HepG2 (cell line): ENCODE results near the gene CNGA1. TPM values are rescaled to one million over a fixed set of nuclear protein-coding genes. Genes with fewer than 3 reads are reported as not detected.

Experiments
- ARID5B ChIP-seq: IDR thresholded peaks from 2 replicates; pipeline ENCODE4 v1.4.0; 2020; ENCODE audit warnings: mild to moderate bottlenecking, missing genetic modification reagents
- BCL6 ChIP-seq: IDR thresholded peaks from 2 replicates; pipeline ENCODE4 v1.6.1; 2016; ENCODE audit warnings: missing genetic modification reagents, missing compliant biosample characterization
- CREM ChIP-seq, 2 experiments: sonication (generic) in 1 of 2; formaldehyde crosslinking in 1 of 2; IDR thresholded peaks; 2 replicates each; pipeline versions ENCODE4 v1.4.0 to v1.6.1; 2016 to 2020; ENCODE audit warnings: antibody characterized with exemption in 1 of 2, mild to moderate bottlenecking in 1 of 2, missing genetic modification reagents in 1 of 2
- EHMT2 ChIP-seq: fragments of 200-600 bp; sonication (generic); IDR thresholded peaks from 2 replicates; pipeline ENCODE4 v1.7.0; 2017; ENCODE audit warnings: antibody characterized with exemption, low read depth, low read length, borderline replicate concordance
- ELF1 ChIP-seq: sonication (generic); formaldehyde crosslinking; IDR thresholded peaks from 2 replicates; pipeline ENCODE4 v1.4.0; 2020; ENCODE audit warnings: missing genetic modification reagents
- EP300 ChIP-seq, 3 experiments: sonication (generic) in 1 of 3; formaldehyde crosslinking in 1 of 3; IDR thresholded peaks; 2 replicates each; pipeline versions ENCODE4 v1.5.1 to v1.6.1; 2011 to 2020; ENCODE audit warnings: low read depth in 2 of 3, low read length in 2 of 3, borderline replicate concordance in 1 of 3, improper control_type of control experiment in 1 of 3, mild to moderate bottlenecking in 1 of 3, missing genetic modification reagents in 1 of 3, moderate library complexity in 1 of 3
- FOXP1 ChIP-seq, 2 experiments: fragments of 450-650 bp in 1 of 2; IDR thresholded peaks; 2 replicates each; pipeline ENCODE4 v1.6.1; 2017 to 2018; ENCODE audit warnings: antibody characterized with exemption in 1 of 2
- GATAD1 ChIP-seq: IDR thresholded peaks from 2 replicates; pipeline ENCODE4 v1.6.1; 2016; ENCODE audit warnings: missing genetic modification reagents, missing compliant biosample characterization
- HDAC2 ChIP-seq: sonication (generic); formaldehyde crosslinking; IDR thresholded peaks from 2 replicates; pipeline ENCODE4 v1.4.0; 2020; ENCODE audit warnings: missing genetic modification reagents
- HMG20A ChIP-seq: IDR thresholded peaks from 2 replicates; pipeline ENCODE4 v1.6.1; 2016; ENCODE audit warnings: borderline replicate concordance
- HNF4A ChIP-seq: sonication (generic); formaldehyde crosslinking; IDR thresholded peaks from 2 replicates; pipeline ENCODE4 v1.4.0; 2020; ENCODE audit warnings: missing genetic modification reagents
- ISL2 ChIP-seq: sonication (generic); formaldehyde crosslinking; IDR thresholded peaks from 2 replicates; pipeline ENCODE4 v1.5.0; 2020; ENCODE audit warnings: missing genetic modification reagents
- JUNB ChIP-seq: sonication (generic); formaldehyde crosslinking; IDR thresholded peaks from 2 replicates; pipeline ENCODE4 v1.8.0; 2022; ENCODE audit warnings: missing genetic modification reagents, mild to moderate bottlenecking, borderline replicate concordance
- LCORL ChIP-seq, 2 experiments: fragments of 450-650 bp in 1 of 2; sonication (generic) in 1 of 2; formaldehyde crosslinking in 1 of 2; IDR thresholded peaks; 2 replicates each; pipeline versions ENCODE4 v1.5.0 to v1.6.1; 2017 to 2020; ENCODE audit warnings: antibody characterized with exemption in 1 of 2, missing genetic modification reagents in 1 of 2
- MBNL3 ChIP-seq: fragments of 250-450 bp; sonication (Bioruptor Pico); conservative IDR thresholded peaks from 2 replicates; pipeline ENCODE4 v1.8.0; 2022; ENCODE audit warnings: mild to moderate bottlenecking, inconsistent platforms
- MIXL1 ChIP-seq: IDR thresholded peaks from 2 replicates; pipeline ENCODE4 v1.6.1; 2016
- NR2C2 ChIP-seq: sonication (generic); formaldehyde crosslinking; IDR thresholded peaks from 2 replicates; pipeline ENCODE4 v1.4.0; 2020; ENCODE audit warnings: missing genetic modification reagents, mild to moderate bottlenecking, moderate library complexity, borderline replicate concordance
- POGZ ChIP-seq: sonication (generic); formaldehyde crosslinking; IDR thresholded peaks from 2 replicates; pipeline ENCODE4 v1.4.0; 2020; ENCODE audit warnings: mild to moderate bottlenecking, missing genetic modification reagents
- POLR2A ChIP-seq, 2 experiments: IDR thresholded peaks; 2 replicates each; pipeline ENCODE4 v1.6.1; 2011; ENCODE audit warnings: low read depth in 2 of 2, low read length in 2 of 2, mild to moderate bottlenecking in 1 of 2, moderate library complexity in 1 of 2; ENCODE audit not compliant: insufficient read depth in 1 of 2
- PPARG ChIP-seq: conservative IDR thresholded peaks from 2 replicates; pipeline ENCODE4 v1.6.1; 2016; ENCODE audit warnings: missing biosample characterization, missing genetic modification reagents
- SOX13 ChIP-seq, 3 experiments: fragments of 450-650 bp in 1 of 3; sonication (generic) in 1 of 3; formaldehyde crosslinking in 1 of 3; IDR thresholded peaks in 2 of 3; conservative IDR thresholded peaks in 1 of 3; 2 replicates each; pipeline versions ENCODE4 v1.5.0 to v1.6.1; 2016 to 2020; ENCODE audit warnings: antibody characterized with exemption in 1 of 3, mild to moderate bottlenecking in 1 of 3, missing compliant biosample characterization in 1 of 3, missing genetic modification reagents in 1 of 3, moderate library complexity in 1 of 3
- SOX5 ChIP-seq: IDR thresholded peaks from 2 replicates; pipeline ENCODE4 v1.6.1; 2016; ENCODE audit warnings: borderline replicate concordance
- SOX6 ChIP-seq, 2 experiments: fragments of 450-650 bp in 1 of 2; sonication (generic) in 1 of 2; formaldehyde crosslinking in 1 of 2; IDR thresholded peaks; 2 replicates each; pipeline versions ENCODE4 v1.4.0 to v1.6.1; 2017 to 2020; ENCODE audit warnings: antibody characterized with exemption in 1 of 2, mild to moderate bottlenecking in 1 of 2, missing genetic modification reagents in 1 of 2
- ZFP91 ChIP-seq: sonication (generic); formaldehyde crosslinking; IDR thresholded peaks from 2 replicates; pipeline ENCODE4 v1.9.0; 2022; ENCODE audit warnings: missing genetic modification reagents, mild to moderate bottlenecking, borderline replicate concordance
- ZSCAN25 ChIP-seq: sonication (generic); formaldehyde crosslinking; IDR thresholded peaks from 2 replicates; pipeline ENCODE4 v1.8.0; 2022; ENCODE audit warnings: mild to moderate bottlenecking, missing genetic modification reagents
- polyA plus RNA-seq, 8 experiments: library from polyadenylated mRNA; depleted of rRNA in 3 of 8; stranded (reverse) in 7 of 8; unstranded in 1 of 8; fragments of >200 nt; fragmentation: Illumina TruSeq in 4 of 8; extraction: Trizol in 4 of 8; gene quantifications; 2 replicates each; pipeline versions ENCODE4 v1.2.1 to v1.2.3, GENCODE V29; 2011 to 2016; ENCODE audit warnings: low read depth in 4 of 8, missing spikeins in 1 of 8, mixed read lengths in 1 of 8; ENCODE audit not compliant: insufficient read depth in 1 of 8
- total RNA-seq, 5 experiments: library from RNA; depleted of rRNA; stranded (reverse); fragments of >200 nt; fragmentation: Illumina TruSeq; extraction: Trizol; gene quantifications; 2 replicates each; pipeline ENCODE4 v1.2.3, GENCODE V29; 2016; ENCODE audit warnings: low read depth in 1 of 5

Gene CNGA1
- total and polyA plus RNA-seq, 2 of the 13 experiments (the other 11 are each of a cell fraction or from before 2014, with no cell fraction given), result 0.22 to 0.40 TPM

GRCh38 chr4:48038666-48039065 lies 22.2 kb upstream of the CNGA1 start (continued):
- TF ChIP-seq PPARG (CRISPR knock-in tag) (peak; percentile 96), ELF1 (CRISPR knock-in tag) (peak; percentile 51), POGZ (CRISPR knock-in tag) (peak; percentile 71; the same call in 1 of the 2 replicates), MBNL3 (CRISPR knock-in tag) (no peak), HMG20A (peak; percentile 62; the same call in 1 of the 2 replicates), BCL6 (CRISPR knock-in tag) (0 out of 2 replicates have a peak, but pooled peaks have one; percentile 39), CREM (IDR thresholded peaks at IDR 0.05) (peak; percentile 23; the same call in 1 of the 2 replicates), CREM (CRISPR knock-in tag; IDR thresholded peaks at IDR 0.05) (no peak), ISL2 (CRISPR knock-in tag) (0 out of 2 replicates have a peak, but pooled peaks have one; percentile 23), ZSCAN25 (CRISPR knock-in tag) (no peak), GATAD1 (CRISPR knock-in tag) (0 out of 2 replicates have a peak, but pooled peaks have one; percentile 4), EHMT2 (0 out of 2 replicates have a peak, but pooled peaks have one; percentile 35), MIXL1 (CRISPR knock-in tag) (peak; percentile 87), NR2C2 (CRISPR knock-in tag) (peak; percentile 58), FOXP1 (IDR thresholded peaks at IDR 0.05) (no peak), FOXP1 (CRISPR knock-in tag; IDR thresholded peaks at IDR 0.05) (peak; percentile 71), EP300 (IDR thresholded peaks at IDR 0.05; ENCODE audit: low read depth in 2 of 2, low read length in 2 of 2) (peak in 1 of 2 experiments; percentile 75; a peak in 2 of 4 replicates), EP300 (CRISPR knock-in tag; IDR thresholded peaks at IDR 0.05; ENCODE audit: borderline replicate concordance) (no peak), HDAC2 (CRISPR knock-in tag) (0 out of 2 replicates have a peak, but pooled peaks have one; percentile 47), HNF4A (peak; percentile 71), JUNB (no peak), POLR2A (IDR thresholded peaks at IDR 0.05; ENCODE audit: insufficient read depth in 1 of 2, low read depth in 2 of 2, low read length in 2 of 2) (no peak), SOX5 (CRISPR knock-in tag) (peak; percentile 67; the same call in 1 of the 2 replicates), ARID5B (peak; percentile 79), ZFP91 (no peak), SOX6 (IDR thresholded peaks at IDR 0.05) (no peak), SOX6 (CRISPR knock-in tag; IDR thresholded peaks at IDR 0.05) (peak; percentile 77), LCORL (IDR thresholded peaks at IDR 0.05) (no peak), LCORL (CRISPR knock-in tag; IDR thresholded peaks at IDR 0.05) (peak; percentile 31; the same call in 1 of the 2 replicates), SOX13 (IDR thresholded peaks at IDR 0.05) (no peak), SOX13 (CRISPR knock-in tag; conservative IDR thresholded peaks at IDR 0.05 in 1 of 2, IDR thresholded peaks at IDR 0.05 in 1 of 2) (peak in 1 of 2 experiments; percentile 80; a peak in 2 of 4 replicates)
